Vagina (tissue), 2 donors: ENCODE measurements around the gene IFT122.

Source experiments
- POLR2AphosphoS5 ChIP-seq, 2 donors: sonication (generic); formaldehyde crosslinking; IDR thresholded peaks; one replicate each; pipeline ENCODE4 v1.9.0; 2017; ENCODE audit warnings: antibody characterized with exemption in 2 of 2, mild to moderate bottlenecking in 2 of 2, low read depth in 1 of 2; ENCODE audit not compliant: insufficient read depth in 1 of 2
- TF ChIP-seq, protein P1 (sequence below), 3 experiments: fragments of 450-650 bp in 2 of 3; fragments of 200-600 bp in 1 of 3; sonication (generic) in 1 of 3; IDR thresholded peaks; one replicate each; pipeline ENCODE4 v1.5.1; 2017 to 2019; ENCODE audit warnings: antibody characterized with exemption in 3 of 3, mild to moderate bottlenecking in 2 of 3, moderate library complexity in 2 of 3

DNA sequence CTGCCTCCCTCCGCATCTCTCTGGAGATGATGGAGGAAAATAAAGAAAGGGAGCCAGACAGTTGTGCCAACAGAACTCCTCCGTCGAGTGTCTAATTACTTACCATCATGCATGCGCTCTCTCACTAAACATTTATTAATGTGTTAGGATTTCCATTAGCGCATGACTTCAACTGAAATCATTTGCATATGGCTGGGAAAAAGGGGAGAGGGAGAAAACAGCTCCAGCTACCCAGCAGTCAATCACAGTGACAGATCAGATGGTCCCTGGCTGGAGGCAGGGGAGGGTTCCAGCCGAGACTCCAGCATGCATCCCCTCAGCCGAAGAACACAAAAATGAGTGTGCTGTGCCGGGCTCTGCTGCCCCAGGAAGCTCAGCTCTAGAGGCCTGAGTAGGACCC, 81.6 kb downstream of the IFT122 start:
- TF ChIP-seq, protein P1, sequence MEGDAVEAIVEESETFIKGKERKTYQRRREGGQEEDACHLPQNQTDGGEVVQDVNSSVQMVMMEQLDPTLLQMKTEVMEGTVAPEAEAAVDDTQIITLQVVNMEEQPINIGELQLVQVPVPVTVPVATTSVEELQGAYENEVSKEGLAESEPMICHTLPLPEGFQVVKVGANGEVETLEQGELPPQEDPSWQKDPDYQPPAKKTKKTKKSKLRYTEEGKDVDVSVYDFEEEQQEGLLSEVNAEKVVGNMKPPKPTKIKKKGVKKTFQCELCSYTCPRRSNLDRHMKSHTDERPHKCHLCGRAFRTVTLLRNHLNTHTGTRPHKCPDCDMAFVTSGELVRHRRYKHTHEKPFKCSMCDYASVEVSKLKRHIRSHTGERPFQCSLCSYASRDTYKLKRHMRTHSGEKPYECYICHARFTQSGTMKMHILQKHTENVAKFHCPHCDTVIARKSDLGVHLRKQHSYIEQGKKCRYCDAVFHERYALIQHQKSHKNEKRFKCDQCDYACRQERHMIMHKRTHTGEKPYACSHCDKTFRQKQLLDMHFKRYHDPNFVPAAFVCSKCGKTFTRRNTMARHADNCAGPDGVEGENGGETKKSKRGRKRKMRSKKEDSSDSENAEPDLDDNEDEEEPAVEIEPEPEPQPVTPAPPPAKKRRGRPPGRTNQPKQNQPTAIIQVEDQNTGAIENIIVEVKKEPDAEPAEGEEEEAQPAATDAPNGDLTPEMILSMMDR (IDR thresholded peaks at IDR 0.05) = no peak
- no peak for TF ChIP-seq POLR2AphosphoS5 (IDR thresholded peaks at IDR 0.05; ENCODE audit: insufficient read depth in 1 of 2, low read depth in 1 of 2)
